ENCODE data around the gene COL5A2. TPM values are rescaled to one million over a fixed set of nuclear protein-coding genes. Genes with fewer than 3 reads are reported as not detected.

COL5A2 gene
- total RNA-seq, 1 donor from 2014 or later, result 11.2 TPM

DNA sequence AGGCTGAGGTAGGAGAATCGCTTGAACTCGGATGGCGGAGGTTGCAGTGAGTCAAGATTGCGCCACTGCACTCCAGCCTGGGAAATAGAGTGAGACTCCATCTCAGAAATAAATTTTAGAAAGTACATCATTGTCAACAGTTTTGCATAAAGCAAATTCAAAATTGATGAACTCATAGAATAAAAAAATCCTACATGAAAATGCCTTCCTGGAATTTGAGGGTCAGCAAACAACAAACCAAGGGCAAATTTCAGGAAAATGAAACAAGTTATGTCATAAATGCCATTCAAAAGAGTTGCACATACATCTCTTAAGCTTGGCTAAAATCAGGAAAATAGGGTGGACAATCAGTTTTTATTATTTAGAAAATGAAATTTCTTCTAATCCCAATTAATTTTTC, 45.1 kb downstream of the COL5A2 start:
- H3K79me2 ChIP-seq (ENCODE audit: low read depth), result no peaks in the 10 kb centered on the region
- H3K4me3 ChIP-seq, result no peak overlapping the region
- H3K9me3 ChIP-seq (ENCODE audit: low read depth), result no peaks in the 10 kb centered on the region
- no peaks in the 10 kb centered on the region for H3K36me3 ChIP-seq
- no peaks in the 10 kb centered on the region for H3F3A ChIP-seq (ENCODE audit: low read depth)
- Mint-ChIP-seq H3K4me1 (no peaks in the 10 kb centered on the region), H3K27me3 (ENCODE audit: insufficient read depth, low read depth) (no peaks in the 10 kb centered on the region), H3K4me3 (no peak overlapping the region), H3K9me3 (peaks cover 2% of the 10 kb centered on the region), H3K36me3 (no peaks in the 10 kb centered on the region), H3K27ac (no peak overlapping the region)
- no peak for TF ChIP-seq EZH2phosphoT487 (IDR thresholded peaks at IDR 0.05)
- TF ChIP-seq, protein P1, sequence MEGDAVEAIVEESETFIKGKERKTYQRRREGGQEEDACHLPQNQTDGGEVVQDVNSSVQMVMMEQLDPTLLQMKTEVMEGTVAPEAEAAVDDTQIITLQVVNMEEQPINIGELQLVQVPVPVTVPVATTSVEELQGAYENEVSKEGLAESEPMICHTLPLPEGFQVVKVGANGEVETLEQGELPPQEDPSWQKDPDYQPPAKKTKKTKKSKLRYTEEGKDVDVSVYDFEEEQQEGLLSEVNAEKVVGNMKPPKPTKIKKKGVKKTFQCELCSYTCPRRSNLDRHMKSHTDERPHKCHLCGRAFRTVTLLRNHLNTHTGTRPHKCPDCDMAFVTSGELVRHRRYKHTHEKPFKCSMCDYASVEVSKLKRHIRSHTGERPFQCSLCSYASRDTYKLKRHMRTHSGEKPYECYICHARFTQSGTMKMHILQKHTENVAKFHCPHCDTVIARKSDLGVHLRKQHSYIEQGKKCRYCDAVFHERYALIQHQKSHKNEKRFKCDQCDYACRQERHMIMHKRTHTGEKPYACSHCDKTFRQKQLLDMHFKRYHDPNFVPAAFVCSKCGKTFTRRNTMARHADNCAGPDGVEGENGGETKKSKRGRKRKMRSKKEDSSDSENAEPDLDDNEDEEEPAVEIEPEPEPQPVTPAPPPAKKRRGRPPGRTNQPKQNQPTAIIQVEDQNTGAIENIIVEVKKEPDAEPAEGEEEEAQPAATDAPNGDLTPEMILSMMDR (IDR thresholded peaks at IDR 0.05), result no peak
- TF ChIP-seq EZH2 (IDR thresholded peaks at IDR 0.05), result no peak
- H4K20me1 ChIP-seq (ENCODE audit: low read depth), result no peaks in the 10 kb centered on the region
- no peak overlapping the region for H3K9ac ChIP-seq
- no peaks in the 10 kb centered on the region for H3K4me1 ChIP-seq
- no peak for DNase-seq (ENCODE audit: low spot score)
- no peaks in the 10 kb centered on the region for H3K27me3 ChIP-seq
- H3K27ac ChIP-seq, result no peak overlapping the region
- H3K4me2 ChIP-seq, result no peak overlapping the region
- H2AFZ ChIP-seq (replicated peaks), result no peak overlapping the region

DNA sequence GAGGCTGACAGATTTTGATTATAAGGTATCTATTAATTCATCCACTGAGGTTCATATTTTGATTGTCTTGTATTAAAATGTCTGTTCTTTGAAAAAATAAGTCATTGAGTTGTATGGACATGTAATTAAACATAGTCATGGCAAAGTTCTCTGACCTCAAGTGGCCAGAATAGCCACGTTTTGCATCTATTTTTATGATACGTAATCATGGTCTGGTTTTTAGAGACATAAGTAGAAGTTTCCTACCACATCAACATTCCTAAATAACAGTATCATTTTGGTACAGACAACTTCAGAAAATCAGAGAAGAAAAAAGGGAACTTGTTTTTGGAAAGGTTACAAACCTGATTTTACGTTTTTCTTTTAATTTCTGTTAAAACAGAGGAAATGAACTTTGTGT, 47.6 kb downstream of the COL5A2 start:
- Histone ChIP-seq H2AFZ (replicated peaks) (no peak overlapping the region), H3K27ac (no peak overlapping the region), H3K9me3 (ENCODE audit: low read depth) (no peaks in the 10 kb centered on the region), H3K79me2 (ENCODE audit: low read depth) (no peaks in the 10 kb centered on the region), H3K4me1 (no peaks in the 10 kb centered on the region), H4K20me1 (ENCODE audit: low read depth) (no peaks in the 10 kb centered on the region), H3K27me3 (no peaks in the 10 kb centered on the region), H3K9ac (no peak overlapping the region), H3K36me3 (no peaks in the 10 kb centered on the region), H3K4me2 (no peak overlapping the region), H3F3A (ENCODE audit: low read depth) (no peaks in the 10 kb centered on the region), H3K4me3 (no peak overlapping the region)
- TF ChIP-seq, protein P1 (IDR thresholded peaks at IDR 0.05), result no peak
- no peak for TF ChIP-seq EZH2 (IDR thresholded peaks at IDR 0.05)
- no peak for TF ChIP-seq EZH2phosphoT487 (IDR thresholded peaks at IDR 0.05)
- no peak for DNase-seq (ENCODE audit: low spot score)
- no peaks in the 10 kb centered on the region for H3K4me1 Mint-ChIP-seq
- H3K27me3 Mint-ChIP-seq (ENCODE audit: insufficient read depth, low read depth), result no peaks in the 10 kb centered on the region
- H3K27ac Mint-ChIP-seq, result no peak overlapping the region
- no peak overlapping the region for H3K4me3 Mint-ChIP-seq
- peaks cover 2% of the 10 kb centered on the region for H3K9me3 Mint-ChIP-seq
- no peaks in the 10 kb centered on the region for H3K36me3 Mint-ChIP-seq

DNA sequence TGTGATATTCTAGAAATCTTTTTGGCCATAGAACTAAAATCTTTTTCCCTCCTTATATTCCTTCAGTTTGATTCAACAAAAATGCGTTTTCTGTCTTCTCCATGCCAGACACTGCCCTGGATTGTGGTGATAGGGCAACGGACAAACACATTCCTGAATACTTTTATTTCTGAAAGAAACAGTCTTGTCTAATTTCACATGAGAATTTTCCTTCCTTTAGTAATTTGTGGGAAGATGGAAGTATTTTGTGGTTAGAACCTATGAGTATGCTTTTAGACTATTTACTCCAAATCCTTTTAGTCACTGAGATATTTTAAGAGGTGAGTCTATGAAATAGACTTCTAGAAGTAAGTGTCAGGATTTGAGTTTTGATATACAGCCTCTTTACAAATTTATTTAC, 49.6 kb downstream of the COL5A2 start:
- Mint-ChIP-seq H3K27me3 (ENCODE audit: insufficient read depth, low read depth) (no peaks in the 10 kb centered on the region), H3K36me3 (no peaks in the 10 kb centered on the region), H3K4me3 (no peak overlapping the region), H3K4me1 (no peaks in the 10 kb centered on the region), H3K27ac (no peak overlapping the region), H3K9me3 (peaks cover 2% of the 10 kb centered on the region)
- H3K27me3 ChIP-seq, result no peaks in the 10 kb centered on the region
- no peaks in the 10 kb centered on the region for H3K79me2 ChIP-seq (ENCODE audit: low read depth)
- H3K4me3 ChIP-seq, result no peak overlapping the region
- no peak overlapping the region for H2AFZ ChIP-seq (replicated peaks)
- H3K4me1 ChIP-seq, result no peaks in the 10 kb centered on the region
- no peak overlapping the region for H3K27ac ChIP-seq
- H3K4me2 ChIP-seq, result no peak overlapping the region
- H3K36me3 ChIP-seq, result no peaks in the 10 kb centered on the region
- H3K9ac ChIP-seq, result no peak overlapping the region
- H4K20me1 ChIP-seq (ENCODE audit: low read depth), result no peaks in the 10 kb centered on the region
- TF ChIP-seq, protein P1 (IDR thresholded peaks at IDR 0.05), result no peak
- TF ChIP-seq EZH2phosphoT487 (IDR thresholded peaks at IDR 0.05) (no peak), EZH2 (IDR thresholded peaks at IDR 0.05) (no peak)
- H3K9me3 ChIP-seq (ENCODE audit: low read depth), result no peaks in the 10 kb centered on the region
- no peaks in the 10 kb centered on the region for H3F3A ChIP-seq (ENCODE audit: low read depth)
- DNase-seq (ENCODE audit: low spot score), result no peak
